Osteoblast (primary cell): ENCODE measurements around the gene ZSCAN16. TPM values are rescaled to one million over a fixed set of nuclear protein-coding genes. Genes with fewer than 3 reads are reported as not detected.
"Not testable (repeated sequence)": the region's sequence is repeated elsewhere in the genome, so short reads cannot be mapped to it uniquely, and the experiment has no call there.

Experiments
- DNase-seq: peaks from one replicate; pipeline ENCODE4 v3.0.0; 2011; ENCODE audit warnings: low spot score, mixed read lengths; ENCODE audit not compliant: insufficient read length; ENCODE audit errors: missing footprints
- H2AFZ ChIP-seq: 2 replicates; pipeline ENCODE4 v1.6.0; 2011; ENCODE audit warnings: mild to moderate bottlenecking, low read length
- H3K27ac ChIP-seq: 2 replicates; pipeline ENCODE4 v1.5.1; 2011; ENCODE audit warnings: mild to moderate bottlenecking, low read depth, low read length, moderate library complexity
- H3K27me3 ChIP-seq: 2 replicates; pipeline ENCODE4 v1.6.0; 2012; ENCODE audit warnings: mild to moderate bottlenecking, control low read depth, inconsistent platforms, low read length, moderate library complexity; ENCODE audit not compliant: insufficient read depth
- H3K36me3 ChIP-seq: 2 replicates; pipeline ENCODE4 v1.5.1; 2011; ENCODE audit warnings: mild to moderate bottlenecking, low read length, control low read depth, moderate library complexity; ENCODE audit not compliant: insufficient read depth
- H3K4me1 ChIP-seq: 2 replicates; pipeline ENCODE4 v1.5.1; 2011; ENCODE audit warnings: mild to moderate bottlenecking, low read length, control low read depth, moderate library complexity; ENCODE audit not compliant: insufficient read depth
- H3K4me2 ChIP-seq: 2 replicates; pipeline ENCODE4 v1.6.0; 2011; ENCODE audit warnings: mild to moderate bottlenecking, low read length; ENCODE audit not compliant: insufficient read depth
- H3K4me3 ChIP-seq: fragments of 200-600 bp; sonication (generic); 3 replicates; pipeline ENCODE4 v1.5.1; 2012; ENCODE audit warnings: mild to moderate bottlenecking, low read length, inconsistent platforms; ENCODE audit not compliant: insufficient read depth
- H3K79me2 ChIP-seq: 2 replicates; pipeline ENCODE4 v1.6.0; 2012; ENCODE audit warnings: mild to moderate bottlenecking, low read length, control low read depth, inconsistent platforms; ENCODE audit not compliant: insufficient read depth
- H3K9me3 ChIP-seq: 2 replicates; pipeline ENCODE4 v1.5.1; 2011; ENCODE audit warnings: low read depth, low read length, control low read depth
- H4K20me1 ChIP-seq: 2 replicates; pipeline ENCODE4 v1.6.0; 2012; ENCODE audit warnings: mild to moderate bottlenecking, low read length, control low read depth; ENCODE audit not compliant: insufficient read depth
- total RNA-seq: library from RNA; depleted of rRNA; stranded (reverse); fragments of >200 nt; gene quantifications from 2 replicates; pipeline ENCODE4 v1.2.3, GENCODE V29; 2012
- TF ChIP-seq, protein P1 (sequence below): IDR thresholded peaks from 2 replicates; pipeline ENCODE4 v1.5.1; 2011; ENCODE audit warnings: mild to moderate bottlenecking, low read depth, low read length, moderate library complexity; ENCODE audit errors: extremely low read depth

Gene ZSCAN16
- total RNA-seq, 1 donor: 3.3 TPM

DNA sequence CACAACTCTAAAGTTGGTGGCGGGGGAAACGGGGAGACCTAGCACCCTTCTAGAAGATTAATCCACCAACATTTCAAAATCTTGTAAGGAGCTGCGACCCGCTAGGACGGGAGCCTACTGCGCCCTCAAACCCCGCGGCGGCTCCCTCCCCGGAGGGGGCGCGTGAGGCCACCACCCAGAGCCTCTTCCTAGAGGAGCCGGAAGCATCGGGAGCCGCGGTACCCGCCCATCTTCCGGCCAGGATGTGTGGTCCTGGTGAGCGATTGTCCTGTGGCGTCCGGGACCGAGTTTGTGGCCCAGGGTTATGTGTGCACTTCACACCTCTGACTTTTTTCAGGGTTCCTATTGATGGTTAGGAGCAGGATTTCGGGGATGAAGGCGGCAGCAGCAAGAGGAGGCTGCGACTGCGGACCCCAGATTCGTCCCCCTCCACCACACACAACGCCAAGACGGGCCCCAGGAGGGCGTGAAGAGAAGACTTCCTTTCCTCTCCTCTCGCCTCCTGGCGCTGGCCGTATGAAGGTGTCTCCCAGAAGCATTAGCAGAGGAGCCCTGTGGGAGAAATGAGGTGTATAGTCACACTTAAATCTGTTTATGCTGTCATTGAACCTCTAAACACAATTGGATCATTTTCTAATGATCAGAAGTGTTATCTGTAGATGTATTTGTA is 33.4 kb upstream of the ZSCAN16 start:
- H3K79me2 ChIP-seq: no peaks in the 10 kb centered on the region
- no peaks in the 10 kb centered on the region for H4K20me1 ChIP-seq
- no peak for DNase-seq
- TF ChIP-seq, protein P1, sequence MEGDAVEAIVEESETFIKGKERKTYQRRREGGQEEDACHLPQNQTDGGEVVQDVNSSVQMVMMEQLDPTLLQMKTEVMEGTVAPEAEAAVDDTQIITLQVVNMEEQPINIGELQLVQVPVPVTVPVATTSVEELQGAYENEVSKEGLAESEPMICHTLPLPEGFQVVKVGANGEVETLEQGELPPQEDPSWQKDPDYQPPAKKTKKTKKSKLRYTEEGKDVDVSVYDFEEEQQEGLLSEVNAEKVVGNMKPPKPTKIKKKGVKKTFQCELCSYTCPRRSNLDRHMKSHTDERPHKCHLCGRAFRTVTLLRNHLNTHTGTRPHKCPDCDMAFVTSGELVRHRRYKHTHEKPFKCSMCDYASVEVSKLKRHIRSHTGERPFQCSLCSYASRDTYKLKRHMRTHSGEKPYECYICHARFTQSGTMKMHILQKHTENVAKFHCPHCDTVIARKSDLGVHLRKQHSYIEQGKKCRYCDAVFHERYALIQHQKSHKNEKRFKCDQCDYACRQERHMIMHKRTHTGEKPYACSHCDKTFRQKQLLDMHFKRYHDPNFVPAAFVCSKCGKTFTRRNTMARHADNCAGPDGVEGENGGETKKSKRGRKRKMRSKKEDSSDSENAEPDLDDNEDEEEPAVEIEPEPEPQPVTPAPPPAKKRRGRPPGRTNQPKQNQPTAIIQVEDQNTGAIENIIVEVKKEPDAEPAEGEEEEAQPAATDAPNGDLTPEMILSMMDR: no peak
- H3K27me3 ChIP-seq: no peaks in the 10 kb centered on the region
- H3K4me3 ChIP-seq: peak overlapping the region; percentile 40
- peaks cover 15% of the 10 kb centered on the region for H3K9me3 ChIP-seq
- peak overlapping the region; percentile 37 for H2AFZ ChIP-seq
- no peaks in the 10 kb centered on the region for H3K4me1 ChIP-seq
- peak overlapping the region; percentile 24 for H3K4me2 ChIP-seq
- H3K36me3 ChIP-seq: no peaks in the 10 kb centered on the region
- H3K27ac ChIP-seq: no peak overlapping the region

GRCh38 chr6:28102222-28102621 is 22.2 kb upstream of the ZSCAN16 start:
- not testable (repeated sequence) for H4K20me1 ChIP-seq, H3K4me3 ChIP-seq, DNase-seq

DNA sequence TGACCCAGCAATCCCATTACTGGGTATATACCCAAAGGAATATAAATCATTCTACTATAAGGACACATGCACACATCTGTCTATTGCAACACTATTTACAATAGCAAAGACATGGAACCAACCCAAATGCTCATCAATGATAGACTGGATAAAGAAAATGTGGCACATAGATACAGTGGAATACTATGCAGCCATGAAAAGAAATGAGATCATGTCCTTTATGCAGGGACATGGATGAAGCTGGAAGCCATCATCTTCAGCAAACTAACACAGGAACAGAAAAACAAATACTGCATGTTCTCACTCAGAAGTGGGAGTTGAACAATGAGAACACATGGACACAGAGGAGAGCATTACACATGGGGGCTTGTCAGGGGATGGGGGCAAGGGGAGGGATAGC is 21.7 kb upstream of the ZSCAN16 start:
- not testable (repeated sequence) for H3K36me3 ChIP-seq, H3K27ac ChIP-seq, H3K9me3 ChIP-seq, H3K27me3 ChIP-seq, DNase-seq, H2AFZ ChIP-seq, H3K79me2 ChIP-seq, H4K20me1 ChIP-seq, H3K4me1 ChIP-seq, H3K4me2 ChIP-seq, H3K4me3 ChIP-seq

More at GRCh38 chr6:28102222-28102621, 22.2 kb upstream of the ZSCAN16 start:
- not testable (repeated sequence) for H2AFZ ChIP-seq, H3K36me3 ChIP-seq, H3K9me3 ChIP-seq, H3K4me1 ChIP-seq, H3K27ac ChIP-seq, H3K79me2 ChIP-seq, H3K4me2 ChIP-seq, H3K27me3 ChIP-seq

DNA sequence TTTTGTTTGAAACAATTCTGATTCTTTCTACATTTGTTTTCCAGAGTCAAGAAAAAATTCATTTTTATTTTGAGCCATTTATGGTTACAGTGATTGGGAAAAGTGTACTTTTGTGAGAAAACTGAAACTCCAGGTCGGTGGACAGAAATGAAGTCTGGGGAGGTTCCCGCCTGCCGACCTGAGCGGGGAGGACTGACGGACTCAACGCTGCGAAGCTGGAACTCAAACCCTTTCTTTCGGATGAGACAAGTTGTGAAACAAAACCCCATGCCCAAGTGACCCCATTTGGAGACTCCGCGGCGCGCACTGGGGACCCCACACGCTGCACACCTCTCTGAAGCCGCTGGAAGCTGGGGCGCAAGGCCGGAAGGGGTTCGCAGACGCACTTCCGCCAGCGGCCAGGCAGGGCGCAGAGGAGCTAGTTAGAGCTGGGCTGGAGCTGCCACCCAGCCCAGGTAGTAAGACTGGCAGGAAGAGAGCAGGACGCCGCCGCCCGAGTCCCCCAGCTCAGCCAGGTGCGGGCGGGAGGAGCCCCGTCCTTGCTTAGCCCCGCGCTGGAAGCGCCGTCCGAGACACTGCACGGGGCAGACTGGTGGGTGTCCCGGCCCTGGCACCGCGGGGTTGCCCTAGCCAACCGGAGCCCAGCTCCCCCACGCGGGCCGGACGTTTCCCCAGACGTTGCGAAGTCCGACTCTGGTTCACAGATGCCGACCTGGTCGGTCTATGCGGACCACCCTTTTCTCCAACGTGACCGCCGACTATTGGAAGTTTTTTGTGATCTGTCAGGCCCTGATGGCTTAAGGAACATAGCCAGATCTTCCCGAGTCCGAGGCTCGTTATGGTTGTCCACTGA is 19.8 kb upstream of the ZSCAN16 start:
- H2AFZ ChIP-seq: peak overlapping the region; percentile 99
- H4K20me1 ChIP-seq: no peaks in the 10 kb centered on the region
- no peaks in the 10 kb centered on the region for H3K9me3 ChIP-seq
- H3K27ac ChIP-seq: peak overlapping the region; percentile 28
- H3K79me2 ChIP-seq: no peaks in the 10 kb centered on the region
- no peaks in the 10 kb centered on the region for H3K36me3 ChIP-seq
- H3K4me3 ChIP-seq: peak overlapping the region; percentile 88
- H3K4me1 ChIP-seq: peaks cover 6% of the 10 kb centered on the region
- peak overlapping the region; percentile 98 for H3K4me2 ChIP-seq
- DNase-seq: peak; percentile 93
- TF ChIP-seq, protein P1: peak; percentile 37
- no peaks in the 10 kb centered on the region for H3K27me3 ChIP-seq
